NCI-H524 treated with DMSO at 0.1 percent for 48 hours (cell line): ENCODE results near the gene NEURL3.
"Not testable (repeated sequence)": the region's sequence is repeated elsewhere in the genome, so short reads cannot be mapped to it uniquely, and the experiment has no call there.

Experiments used
- DNase-seq: peaks from one replicate; lab custom pipeline; 2025; lab: John Stamatoyannopoulos, UW

NEURL3 gene

GRCh38 chr2:96506016-96506906, 1.1 kb upstream of the NEURL3 start:
- no peak for DNase-seq

- DNase-seq = no peak
Observed at GRCh38 chr2:96503637-96504243, 1.4 kb downstream of the NEURL3 start.

GRCh38 chr2:96502891-96503636, 2.1 kb downstream of the NEURL3 start:
- DNase-seq = no peak

GRCh38 chr2:96501886-96502810, 3.0 kb downstream of the NEURL3 start:
- no peak for DNase-seq

- DNase-seq = no peak
Observed at GRCh38 chr2:96501471-96501874, 3.7 kb downstream of the NEURL3 start.

GRCh38 chr2:96500385-96501066, 4.6 kb downstream of the NEURL3 start:
- DNase-seq = no peak

- no peak for DNase-seq
Observed at GRCh38 chr2:96499061-96499960, 5.8 kb downstream of the NEURL3 start.

GRCh38 chr2:96498611-96499010, 6.5 kb downstream of the NEURL3 start:
- DNase-seq = not testable (repeated sequence)

GRCh38 chr2:96498021-96498431, 7.1 kb downstream of the NEURL3 start:
- no peak for DNase-seq

- no peak for DNase-seq
Observed at GRCh38 chr2:96495982-96496629, 9.1 kb downstream of the NEURL3 start.

GRCh38 chr2:96494188-96494587, 11.0 kb downstream of the NEURL3 start:
- no peak for DNase-seq

- no peak for DNase-seq
Observed at GRCh38 chr2:96493072-96493471, 12.1 kb downstream of the NEURL3 start.

GRCh38 chr2:96491860-96492497, 13.2 kb downstream of the NEURL3 start:
- DNase-seq = no peak

GRCh38 chr2:96489663-96490062, 15.5 kb downstream of the NEURL3 start:
- no peak for DNase-seq

- no peak for DNase-seq
Observed at GRCh38 chr2:96489261-96489660, 15.9 kb downstream of the NEURL3 start.

GRCh38 chr2:96486696-96487095, 18.5 kb downstream of the NEURL3 start:
- DNase-seq = no peak

- DNase-seq = no peak
Observed at GRCh38 chr2:96485751-96486651, 19.2 kb downstream of the NEURL3 start.

- no peak for DNase-seq
Observed at GRCh38 chr2:96485350-96485749, 19.8 kb downstream of the NEURL3 start.
